Posterior vena cava (tissue), 2 donors: Measurements from ENCODE around the gene ADAM17. TPM values are rescaled to one million over a fixed set of nuclear protein-coding genes. Genes with fewer than 3 reads are reported as not detected.
"Not testable (repeated sequence)": the region's sequence is repeated elsewhere in the genome, so short reads cannot be mapped to it uniquely, and the experiment has no call there.

Source experiments
- DNase-seq: peaks from one replicate; pipeline ENCODE4 v3.0.0-alpha.2; 2020; ENCODE audit warnings: low spot score
- intact Hi-C, 2 donors: fragments of 100-400 bp; cut with DNase I; formaldehyde crosslinking; loops; one replicate each; pipeline versions ENCODE4 v1.14.1 to v1.14.2; 2022 to 2023
- total RNA-seq, 2 donors: library from RNA; stranded (reverse); fragmentation: NEBNext Ultra II Directional; extraction: Animal tissue kit (Norgen Biotek cat#: 25700); gene quantifications; one replicate each; pipeline ENCODE4 v1.2.1, GENCODE V29; 2021
- donor health status: DM: yes; HTN: yes; CAD: no.
- donor health status: DM: yes; HTN: yes; CAD: no.

The ADAM17 gene
- total RNA-seq, 2 donors from 2014 or later, result 24.8 to 34.9 TPM

- no peak for DNase-seq
- intact Hi-C loops, result loop anchor here in 1 of 2 donors (10.0 kb wide), 2 partner anchors 52 to 452 kb away; no protein-coding TSS in a partner anchor
Observed at GRCh38 chr2:9573013-9573720, 17.5 kb upstream of the ADAM17 start.

GRCh38 chr2:9570182-9571060, 14.8 kb upstream of the ADAM17 start:
- DNase-seq, result no peak
- intact Hi-C loops, result loop anchor here in 1 of 2 donors (10.0 kb wide), 2 partner anchors 54 to 454 kb away; no protein-coding TSS in a partner anchor

- intact Hi-C loops, result no loop called here
- peak; percentile 90 for DNase-seq
Observed at GRCh38 chr2:9565436-9566153, 10.0 kb upstream of the ADAM17 start.

GRCh38 chr2:9560628-9561027, 5.0 kb upstream of the ADAM17 start:
- intact Hi-C loops, result no loop called here
- DNase-seq, result no peak

GRCh38 chr2:9558948-9559381, 3.3 kb upstream of the ADAM17 start:
- intact Hi-C loops, result loop anchor here in 1 of 2 donors (10.0 kb wide), 2 partner anchors 66 to 136 kb away; no protein-coding TSS in a partner anchor
- no peak for DNase-seq

GRCh38 chr2:9556121-9556743, 602 bp upstream of the ADAM17 start:
- intact Hi-C loops, result loop anchor here in 1 of 2 donors (10.0 kb wide), 2 partner anchors 69 to 139 kb away; no protein-coding TSS in a partner anchor
- no peak for DNase-seq

- DNase-seq, result no peak
- intact Hi-C loops, result loop anchor here in 1 of 2 donors (10.0 kb wide), 2 partner anchors 70 to 140 kb away; no protein-coding TSS in a partner anchor
Observed at GRCh38 chr2:9554921-9555296, 721 bp downstream of the ADAM17 start.

- intact Hi-C loops, result loop anchor here in 1 of 2 donors (10.0 kb wide), 2 partner anchors 72 to 142 kb away; no protein-coding TSS in a partner anchor
Observed at GRCh38 chr2:9552219-9553178, 3.1 kb downstream of the ADAM17 start.

GRCh38 chr2:9550859-9551391, 4.7 kb downstream of the ADAM17 start:
- DNase-seq, result not testable (repeated sequence)
- intact Hi-C loops, result loop anchor here in 1 of 2 donors (10.0 kb wide), 2 partner anchors 74 to 144 kb away; no protein-coding TSS in a partner anchor

More at GRCh38 chr2:9552219-9553178, 3.1 kb downstream of the ADAM17 start:
- DNase-seq, result no peak

GRCh38 chr2:9549420-9549819, 6.2 kb downstream of the ADAM17 start:
- intact Hi-C loops, result no loop called here
- DNase-seq, result no peak

GRCh38 chr2:9548506-9548905, 7.1 kb downstream of the ADAM17 start:
- intact Hi-C loops, result no loop called here
- DNase-seq, result no peak

GRCh38 chr2:9547262-9547991, 8.2 kb downstream of the ADAM17 start:
- intact Hi-C loops, result no loop called here
- no peak for DNase-seq

- DNase-seq, result no peak
- intact Hi-C loops, result no loop called here
Observed at GRCh38 chr2:9545502-9545901, 10.1 kb downstream of the ADAM17 start.

GRCh38 chr2:9543557-9543956, 12.1 kb downstream of the ADAM17 start:
- intact Hi-C loops, result no loop called here
- no peak for DNase-seq

- no peak for DNase-seq
- intact Hi-C loops, result no loop called here
Observed at GRCh38 chr2:9539531-9539930, 16.1 kb downstream of the ADAM17 start.

- intact Hi-C loops, result no loop called here
- no peak for DNase-seq
Observed at GRCh38 chr2:9538000-9538507, 17.6 kb downstream of the ADAM17 start.

- no peak for DNase-seq
- intact Hi-C loops, result no loop called here
Observed at GRCh38 chr2:9536504-9536903, 19.1 kb downstream of the ADAM17 start.
